SK-N-SH treated with all-trans-retinoic acid at 6 μM for 48 hours (cell line): ENCODE data around the gene GNS.

ENCODE experiments used
- ATAC-seq: fragments of 200-7000 bp; cut with Tn5 transposase; 3 replicates; pipeline ENCODE4 v1.9.1; 2020; ENCODE audit warnings: mild to moderate bottlenecking, moderate library complexity
- ARNTL ChIP-seq: fragments of 450-650 bp; formaldehyde crosslinking; IDR thresholded peaks from 2 replicates; pipeline ENCODE4 v1.5.0; 2020; ENCODE audit warnings: low read depth, mild to moderate bottlenecking, moderate library complexity, borderline replicate concordance
- BACH2 ChIP-seq: fragments of 250-450 bp; sonication (Bioruptor Pico); IDR thresholded peaks from 2 replicates; pipeline ENCODE4 v1.9.0; 2021; ENCODE audit warnings: mild to moderate bottlenecking, borderline replicate concordance
- CREB5 ChIP-seq: fragments of 250-450 bp; sonication (Bioruptor Pico); IDR thresholded peaks from 2 replicates; pipeline ENCODE4 v1.5.1; 2020; ENCODE audit warnings: low read depth, mild to moderate bottlenecking, moderate library complexity
- CSDC2 ChIP-seq: fragments of 250-450 bp; sonication (Bioruptor Pico); IDR thresholded peaks from 2 replicates; pipeline ENCODE4 v1.5.0; 2020; ENCODE audit warnings: mild to moderate bottlenecking, moderate library complexity
- ESRRG ChIP-seq: fragments of 250-450 bp; sonication (Bioruptor Pico); IDR thresholded peaks from 2 replicates; pipeline ENCODE4 v1.6.1; 2021; ENCODE audit warnings: mild to moderate bottlenecking
- GLIS3 ChIP-seq: fragments of 250-450 bp; sonication (Bioruptor Pico); IDR thresholded peaks from 2 replicates; pipeline ENCODE4 v1.5.0; 2020; ENCODE audit warnings: mild to moderate bottlenecking, moderate library complexity
- PPARA ChIP-seq: fragments of 250-450 bp; sonication (Bioruptor Pico); IDR thresholded peaks from 2 replicates; pipeline ENCODE4 v1.5.0; 2020; ENCODE audit warnings: mild to moderate bottlenecking, borderline replicate concordance
- RARB ChIP-seq: fragments of 250-450 bp; sonication (Bioruptor Pico); IDR thresholded peaks from 2 replicates; pipeline ENCODE4 v1.8.0; 2021; ENCODE audit warnings: mild to moderate bottlenecking, moderate library complexity
- SNAI2 ChIP-seq: fragments of 250-450 bp; sonication (Bioruptor Pico); IDR thresholded peaks from 2 replicates; pipeline ENCODE4 v1.5.0; 2020; ENCODE audit warnings: mild to moderate bottlenecking, moderate library complexity
- TCF4 ChIP-seq: fragments of 250-450 bp; sonication (Bioruptor Pico); IDR thresholded peaks from 2 replicates; pipeline ENCODE4 v1.8.0; 2021; ENCODE audit warnings: mild to moderate bottlenecking, moderate library complexity, borderline replicate concordance
- TOX ChIP-seq: fragments of 250-450 bp; sonication (Bioruptor Pico); IDR thresholded peaks from 2 replicates; pipeline ENCODE4 v1.8.0; 2021; ENCODE audit warnings: mild to moderate bottlenecking, moderate library complexity, borderline replicate concordance
- ZC3H10 ChIP-seq: fragments of 250-450 bp; sonication (Bioruptor Pico); IDR thresholded peaks from 2 replicates; pipeline ENCODE4 v1.5.1; 2021; ENCODE audit warnings: mild to moderate bottlenecking, moderate library complexity
- ZFP3 ChIP-seq: fragments of 250-450 bp; sonication (Bioruptor Pico); IDR thresholded peaks from 2 replicates; pipeline ENCODE4 v1.5.0; 2020; ENCODE audit warnings: mild to moderate bottlenecking, moderate library complexity
- ZNF565 ChIP-seq: fragments of 450-650 bp; formaldehyde crosslinking; conservative IDR thresholded peaks from 2 replicates; pipeline ENCODE4 v1.5.0; 2020; ENCODE audit warnings: low read depth, mild to moderate bottlenecking, moderate library complexity
- ZNF70 ChIP-seq: fragments of 450-650 bp; formaldehyde crosslinking; IDR thresholded peaks from 2 replicates; pipeline ENCODE4 v1.5.0; 2020; ENCODE audit warnings: mild to moderate bottlenecking, moderate library complexity
- ZNF8 ChIP-seq: fragments of 450-650 bp; formaldehyde crosslinking; IDR thresholded peaks from 2 replicates; pipeline ENCODE4 v1.5.0; 2020; ENCODE audit warnings: mild to moderate bottlenecking, moderate library complexity
- TF ChIP-seq, protein P1 (sequence below): fragments of 250-450 bp; sonication (Bioruptor Pico); IDR thresholded peaks from 2 replicates; pipeline ENCODE4 v1.8.0; 2020; ENCODE audit warnings: mild to moderate bottlenecking, moderate library complexity, borderline replicate concordance
- TF ChIP-seq, protein P2 (sequence below): fragments of 250-450 bp; sonication (Bioruptor Pico); IDR thresholded peaks from 2 replicates; pipeline ENCODE4 v1.8.0; 2021; ENCODE audit warnings: low read depth, mild to moderate bottlenecking, moderate library complexity, borderline replicate concordance
- TF ChIP-seq, protein P3 (sequence below): fragments of 250-450 bp; sonication (Bioruptor Pico); IDR thresholded peaks from 2 replicates; pipeline ENCODE4 v1.5.1; 2021; ENCODE audit warnings: mild to moderate bottlenecking, moderate library complexity

GNS gene

DNA sequence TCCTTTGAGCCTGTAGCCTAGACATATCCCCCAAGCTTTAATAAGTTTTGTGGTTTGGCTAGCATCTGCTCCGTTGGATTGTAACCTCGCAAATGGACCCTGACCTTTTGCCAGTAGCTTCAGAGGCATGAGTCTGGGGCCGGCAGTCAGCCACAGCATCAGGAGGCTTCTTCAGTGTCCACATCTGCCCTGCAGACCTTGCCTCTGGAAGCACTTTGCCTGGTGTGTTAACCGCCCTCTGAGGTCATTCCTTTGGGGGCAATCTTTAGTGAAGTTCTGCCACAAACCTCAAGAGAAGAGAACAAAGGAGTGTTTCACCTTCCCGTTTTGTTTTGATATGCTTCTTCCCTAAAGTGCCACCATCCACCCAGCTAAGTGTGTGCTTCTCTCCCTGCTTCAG lies 71.4 kb downstream of the GNS start (continued):
- TF ChIP-seq, protein P1, sequence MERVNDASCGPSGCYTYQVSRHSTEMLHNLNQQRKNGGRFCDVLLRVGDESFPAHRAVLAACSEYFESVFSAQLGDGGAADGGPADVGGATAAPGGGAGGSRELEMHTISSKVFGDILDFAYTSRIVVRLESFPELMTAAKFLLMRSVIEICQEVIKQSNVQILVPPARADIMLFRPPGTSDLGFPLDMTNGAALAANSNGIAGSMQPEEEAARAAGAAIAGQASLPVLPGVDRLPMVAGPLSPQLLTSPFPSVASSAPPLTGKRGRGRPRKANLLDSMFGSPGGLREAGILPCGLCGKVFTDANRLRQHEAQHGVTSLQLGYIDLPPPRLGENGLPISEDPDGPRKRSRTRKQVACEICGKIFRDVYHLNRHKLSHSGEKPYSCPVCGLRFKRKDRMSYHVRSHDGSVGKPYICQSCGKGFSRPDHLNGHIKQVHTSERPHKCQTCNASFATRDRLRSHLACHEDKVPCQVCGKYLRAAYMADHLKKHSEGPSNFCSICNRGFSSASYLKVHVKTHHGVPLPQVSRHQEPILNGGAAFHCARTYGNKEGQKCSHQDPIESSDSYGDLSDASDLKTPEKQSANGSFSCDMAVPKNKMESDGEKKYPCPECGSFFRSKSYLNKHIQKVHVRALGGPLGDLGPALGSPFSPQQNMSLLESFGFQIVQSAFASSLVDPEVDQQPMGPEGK (CRISPR knock-in tag): no peak
- TF ChIP-seq BACH2 (CRISPR knock-in tag) (no peak), ZNF8 (CRISPR knock-in tag) (no peak)

DNA sequence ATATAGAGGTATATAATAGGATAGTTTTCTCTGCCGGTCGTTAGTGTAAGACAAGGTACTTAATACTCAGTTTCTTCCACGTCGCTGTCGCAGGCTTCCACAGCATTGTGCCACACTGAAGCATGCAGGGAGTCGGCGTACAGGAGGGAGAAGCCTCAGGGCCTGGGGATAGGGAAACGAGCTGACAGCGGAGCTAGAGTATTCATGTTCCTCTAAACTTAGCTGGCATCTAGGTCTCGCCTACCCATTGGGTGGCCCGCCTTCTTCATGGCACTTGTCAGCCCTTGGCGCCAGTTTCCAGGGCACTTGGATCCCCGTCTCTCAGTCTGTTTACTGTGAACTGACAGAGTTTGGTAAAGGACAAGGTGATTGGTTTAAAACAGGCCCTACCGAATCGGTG lies 73.6 kb downstream of the GNS start:
- ATAC-seq: no peak
- no peak for TF ChIP-seq ZC3H10 (CRISPR knock-in tag)
- no peak for TF ChIP-seq CREB5 (CRISPR knock-in tag)
- TF ChIP-seq ESRRG (CRISPR knock-in tag): no peak
- TF ChIP-seq TCF4 (CRISPR knock-in tag): no peak
- no peak for TF ChIP-seq SNAI2 (CRISPR knock-in tag)
- TF ChIP-seq CSDC2 (CRISPR knock-in tag): no peak

DNA sequence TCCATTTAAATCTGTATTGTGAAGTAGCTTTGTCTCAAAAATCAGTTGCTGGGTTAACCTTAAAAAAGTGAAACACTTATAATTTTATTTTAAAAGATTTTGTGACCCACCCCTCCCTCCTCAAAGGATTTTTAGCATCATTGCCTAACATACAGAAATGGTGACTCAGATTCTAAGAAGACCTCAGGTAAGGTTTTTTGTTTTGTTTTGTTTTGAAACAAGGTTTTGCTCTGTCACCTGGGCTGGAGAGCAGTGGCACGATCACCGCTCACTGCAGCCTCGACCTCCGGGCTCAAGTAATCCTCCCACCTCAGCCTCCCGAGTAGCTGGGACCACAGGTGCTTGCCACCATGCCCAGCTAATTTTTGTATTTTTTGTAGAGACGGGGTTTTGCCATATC lies 74.2 kb downstream of the GNS start:
- ATAC-seq: no peak
- no peak for TF ChIP-seq TOX (CRISPR knock-in tag)
- no peak for TF ChIP-seq ZFP3 (CRISPR knock-in tag)
- no peak for TF ChIP-seq TCF4 (CRISPR knock-in tag)
- TF ChIP-seq ZNF8 (CRISPR knock-in tag): no peak
- TF ChIP-seq ARNTL (CRISPR knock-in tag): no peak
- TF ChIP-seq CREB5 (CRISPR knock-in tag): no peak
- no peak for TF ChIP-seq PPARA (CRISPR knock-in tag)
- TF ChIP-seq SNAI2 (CRISPR knock-in tag): no peak
- TF ChIP-seq CSDC2 (CRISPR knock-in tag): no peak
- TF ChIP-seq ZC3H10 (CRISPR knock-in tag): no peak
- TF ChIP-seq ZNF70 (CRISPR knock-in tag): no peak

GRCh38 chr12:64683816-64684543 lies 75.2 kb downstream of the GNS start:
- no peak for ATAC-seq
- TF ChIP-seq ZNF70 (CRISPR knock-in tag) (no peak), RARB (no peak), PPARA (CRISPR knock-in tag) (no peak), GLIS3 (CRISPR knock-in tag) (no peak), ZFP3 (CRISPR knock-in tag) (no peak), ZNF565 (CRISPR knock-in tag) (no peak), CREB5 (CRISPR knock-in tag) (no peak), SNAI2 (CRISPR knock-in tag) (no peak), BACH2 (CRISPR knock-in tag) (no peak), ESRRG (CRISPR knock-in tag) (no peak)
- TF ChIP-seq, protein P2, sequence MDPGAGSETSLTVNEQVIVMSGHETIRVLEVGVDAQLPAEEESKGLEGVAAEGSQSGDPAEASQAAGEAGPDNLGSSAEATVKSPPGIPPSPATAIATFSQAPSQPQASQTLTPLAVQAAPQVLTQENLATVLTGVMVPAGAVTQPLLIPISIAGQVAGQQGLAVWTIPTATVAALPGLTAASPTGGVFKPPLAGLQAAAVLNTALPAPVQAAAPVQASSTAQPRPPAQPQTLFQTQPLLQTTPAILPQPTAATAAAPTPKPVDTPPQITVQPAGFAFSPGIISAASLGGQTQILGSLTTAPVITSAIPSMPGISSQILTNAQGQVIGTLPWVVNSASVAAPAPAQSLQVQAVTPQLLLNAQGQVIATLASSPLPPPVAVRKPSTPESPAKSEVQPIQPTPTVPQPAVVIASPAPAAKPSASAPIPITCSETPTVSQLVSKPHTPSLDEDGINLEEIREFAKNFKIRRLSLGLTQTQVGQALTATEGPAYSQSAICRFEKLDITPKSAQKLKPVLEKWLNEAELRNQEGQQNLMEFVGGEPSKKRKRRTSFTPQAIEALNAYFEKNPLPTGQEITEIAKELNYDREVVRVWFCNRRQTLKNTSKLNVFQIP (CRISPR knock-in tag): no peak
- TF ChIP-seq, protein P3, sequence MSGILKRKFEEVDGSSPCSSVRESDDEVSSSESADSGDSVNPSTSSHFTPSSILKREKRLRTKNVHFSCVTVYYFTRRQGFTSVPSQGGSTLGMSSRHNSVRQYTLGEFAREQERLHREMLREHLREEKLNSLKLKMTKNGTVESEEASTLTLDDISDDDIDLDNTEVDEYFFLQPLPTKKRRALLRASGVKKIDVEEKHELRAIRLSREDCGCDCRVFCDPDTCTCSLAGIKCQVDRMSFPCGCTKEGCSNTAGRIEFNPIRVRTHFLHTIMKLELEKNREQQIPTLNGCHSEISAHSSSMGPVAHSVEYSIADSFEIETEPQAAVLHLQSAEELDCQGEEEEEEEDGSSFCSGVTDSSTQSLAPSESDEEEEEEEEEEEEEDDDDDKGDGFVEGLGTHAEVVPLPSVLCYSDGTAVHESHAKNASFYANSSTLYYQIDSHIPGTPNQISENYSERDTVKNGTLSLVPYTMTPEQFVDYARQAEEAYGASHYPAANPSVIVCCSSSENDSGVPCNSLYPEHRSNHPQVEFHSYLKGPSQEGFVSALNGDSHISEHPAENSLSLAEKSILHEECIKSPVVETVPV: no peak
